Activated CD8-positive, alpha-beta memory T cell treated with anti-CD3 and anti-CD28 coated beads, Interleukin-2, amount 10 ng/mL, durations not matched to agents 7 days and 5 days (primary cell): ENCODE measurements around the gene VRK3. TPM values are rescaled to one million over a fixed set of nuclear protein-coding genes. Genes with fewer than 3 reads are reported as not detected.

Source experiments
- ATAC-seq: fragments of 150-1000 bp; cut with Tn5 transposase; one replicate; pipeline ENCODE4 v1.10.0; 2021; ENCODE audit warnings: moderate library complexity
- CTCF ChIA-PET: fragments of 350-600 bp; sonication (Branson Sonifier 250); formaldehyde crosslinking; loops from one replicate; lab custom pipeline; 2021; ENCODE audit warnings: antibody characterized with exemption; lab: Charles Lee
- DNase-seq: peaks from one replicate; pipeline ENCODE4 v3.0.0-alpha.2; 2020
- H3K27ac Mint-ChIP-seq: one replicate; pipeline ENCODE4 v1.8.0; 2021; ENCODE audit warnings: mild to moderate bottlenecking, mixed read lengths
- H3K27me3 Mint-ChIP-seq: one replicate; pipeline ENCODE4 v1.8.0; 2021; ENCODE audit warnings: mixed read lengths
- H3K36me3 Mint-ChIP-seq: one replicate; pipeline ENCODE4 v1.8.0; 2021; ENCODE audit warnings: mild to moderate bottlenecking, mixed read lengths
- H3K4me1 Mint-ChIP-seq: one replicate; pipeline ENCODE4 v1.8.0; 2021; ENCODE audit warnings: mixed read lengths
- H3K4me3 Mint-ChIP-seq: one replicate; pipeline ENCODE4 v1.8.0; 2021; ENCODE audit warnings: mild to moderate bottlenecking, moderate library complexity, mixed read lengths
- H3K9me3 Mint-ChIP-seq: one replicate; pipeline ENCODE4 v1.8.0; 2022; ENCODE audit warnings: low read depth, mixed read lengths
- total RNA-seq, 2 experiments: library from RNA; stranded (reverse); gene quantifications; one replicate each; pipeline ENCODE4 v1.2.3, GENCODE V29; 2021

The VRK3 gene
- total RNA-seq, 2 experiments from 2014 or later: 70.5 to 71.3 TPM

DNA sequence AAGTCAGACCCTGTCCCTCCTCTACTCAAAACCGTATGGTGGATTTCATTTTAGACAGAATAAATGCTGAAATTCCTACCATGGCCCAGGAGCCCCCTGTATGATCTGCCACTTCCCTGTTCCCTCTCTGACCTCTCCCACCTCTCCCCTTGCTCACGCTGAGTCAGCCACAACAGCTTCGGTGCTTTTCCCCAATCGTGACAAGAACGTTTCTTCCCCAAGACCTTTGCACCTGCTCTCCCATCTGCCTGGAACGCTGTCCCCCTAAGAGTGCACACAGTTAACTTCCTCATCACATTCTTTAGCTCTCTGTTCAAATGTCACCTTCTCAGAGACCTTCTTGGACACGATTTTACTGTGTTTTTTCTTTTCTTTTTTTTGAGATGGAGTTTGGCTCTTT is 2.3 kb downstream of the VRK3 start:
- H3K4me3 Mint-ChIP-seq: no peak overlapping the region
- ATAC-seq (no peak), DNase-seq (no peak)
- H3K36me3 Mint-ChIP-seq: peaks cover 24% of the 10 kb centered on the region
- H3K27ac Mint-ChIP-seq: no peak overlapping the region
- H3K4me1 Mint-ChIP-seq: peaks cover 30% of the 10 kb centered on the region
- H3K9me3 Mint-ChIP-seq: peaks cover 3% of the 10 kb centered on the region
- CTCF ChIA-PET: no interaction called here
- no peaks in the 10 kb centered on the region for H3K27me3 Mint-ChIP-seq

DNA sequence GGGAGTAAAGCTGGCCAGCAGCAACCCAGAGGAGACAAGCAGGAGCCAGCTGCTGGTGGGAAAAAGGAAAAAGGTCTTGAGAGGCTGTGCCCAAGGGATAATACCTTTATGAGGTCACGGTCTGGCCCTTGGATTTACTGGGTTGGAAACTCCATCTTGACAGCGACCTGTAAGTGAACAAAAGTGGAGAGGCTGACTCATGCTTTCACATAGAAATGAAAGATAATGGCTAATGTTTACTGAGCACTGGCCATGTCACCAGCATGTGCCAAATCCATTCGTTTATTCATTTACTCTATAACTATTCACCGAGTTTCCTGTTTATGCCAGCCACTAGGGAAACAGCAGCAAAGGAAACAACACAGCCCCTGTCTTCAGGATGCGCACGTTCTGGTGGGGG is 4.7 kb downstream of the VRK3 start:
- ATAC-seq: no peak
- peaks cover 15% of the 10 kb centered on the region for H3K4me1 Mint-ChIP-seq
- H3K27ac Mint-ChIP-seq: no peak overlapping the region
- no peaks in the 10 kb centered on the region for H3K27me3 Mint-ChIP-seq
- no peak for DNase-seq
- H3K4me3 Mint-ChIP-seq: no peak overlapping the region
- CTCF ChIA-PET: no interaction called here
- H3K9me3 Mint-ChIP-seq: no peaks in the 10 kb centered on the region
- H3K36me3 Mint-ChIP-seq: peaks cover 28% of the 10 kb centered on the region

DNA sequence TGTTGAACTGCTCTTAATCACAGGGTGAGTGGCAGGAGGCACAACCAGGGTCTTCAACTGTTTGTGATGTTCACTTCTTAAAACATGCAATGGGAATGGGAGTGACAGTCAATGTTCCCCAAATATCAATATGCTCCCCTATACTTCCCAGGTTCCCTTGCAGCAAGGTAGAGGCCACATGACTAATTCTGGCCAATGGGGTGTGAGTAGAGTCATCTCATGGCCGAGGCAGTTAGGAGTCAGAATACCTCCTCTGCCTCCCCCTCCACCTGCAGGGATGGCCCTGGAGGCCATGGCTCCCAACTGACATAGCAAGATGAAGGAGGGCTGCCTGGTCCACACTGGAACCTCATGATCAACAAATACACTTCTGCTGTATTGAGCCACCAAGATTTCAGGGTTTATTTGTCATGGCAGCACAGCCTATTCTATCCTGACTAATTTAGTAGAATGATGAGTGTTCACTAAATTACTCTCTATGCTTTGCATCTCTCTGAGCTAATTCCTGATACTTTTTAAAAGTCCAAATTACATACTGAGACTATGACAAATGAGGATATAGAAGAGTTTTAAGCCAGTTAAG is 8.9 kb downstream of the VRK3 start:
- no peak for DNase-seq
- no peak overlapping the region for H3K27ac Mint-ChIP-seq
- H3K4me3 Mint-ChIP-seq: no peak overlapping the region
- H3K9me3 Mint-ChIP-seq: no peaks in the 10 kb centered on the region
- peaks cover 47% of the 10 kb centered on the region for H3K36me3 Mint-ChIP-seq
- ATAC-seq: no peak
- H3K4me1 Mint-ChIP-seq: no peaks in the 10 kb centered on the region
- no peaks in the 10 kb centered on the region for H3K27me3 Mint-ChIP-seq
- CTCF ChIA-PET: no interaction called here

DNA sequence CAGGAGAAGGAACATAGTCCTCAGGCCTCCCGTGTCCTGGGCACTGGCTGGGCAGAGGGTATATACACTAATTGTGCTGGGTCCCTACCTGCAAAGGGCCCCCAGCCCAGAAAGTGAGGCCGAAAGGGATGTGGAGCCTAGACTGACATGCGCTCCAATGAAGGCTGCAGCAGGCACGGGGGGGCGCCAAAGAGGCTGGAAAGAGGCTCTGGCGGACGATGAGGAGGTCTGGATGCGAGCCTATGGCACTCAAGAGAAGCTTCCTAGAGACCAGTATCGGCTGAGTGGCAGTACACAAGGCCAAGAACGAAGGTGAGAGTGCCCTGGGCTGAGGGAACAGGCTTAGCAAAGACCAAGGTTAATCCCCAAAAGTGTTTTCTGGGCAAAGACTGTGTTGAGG is 16.6 kb downstream of the VRK3 start:
- Mint-ChIP-seq H3K9me3 (no peaks in the 10 kb centered on the region), H3K27ac (no peak overlapping the region), H3K4me3 (no peak overlapping the region), H3K36me3 (peaks cover 31% of the 10 kb centered on the region), H3K4me1 (peaks cover 20% of the 10 kb centered on the region), H3K27me3 (no peaks in the 10 kb centered on the region)
- ATAC-seq (no peak), DNase-seq (no peak)
- CTCF ChIA-PET: no interaction called here

DNA sequence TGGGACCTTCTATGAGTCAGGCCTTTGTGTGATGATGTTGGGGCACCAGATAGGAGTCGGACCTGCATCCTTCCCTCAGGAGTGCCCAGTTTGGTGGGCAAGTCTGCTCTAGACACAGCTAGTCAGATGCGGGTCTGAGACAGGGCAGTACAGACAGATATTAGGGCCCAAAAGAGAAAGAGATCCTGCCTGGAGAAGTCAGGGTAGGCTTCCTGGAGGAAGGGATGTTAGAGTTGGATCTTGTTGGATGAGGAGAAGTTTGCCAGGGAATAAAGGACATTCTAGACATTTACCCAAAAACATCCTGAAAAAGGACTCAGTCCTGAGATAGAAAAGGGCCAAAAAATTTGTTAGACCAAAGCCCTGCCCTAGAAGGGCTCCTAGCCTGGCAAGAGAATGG is 17.2 kb downstream of the VRK3 start:
- Mint-ChIP-seq H3K27ac (no peak overlapping the region), H3K9me3 (no peaks in the 10 kb centered on the region), H3K36me3 (peaks cover 31% of the 10 kb centered on the region), H3K27me3 (no peaks in the 10 kb centered on the region), H3K4me3 (no peak overlapping the region), H3K4me1 (peaks cover 25% of the 10 kb centered on the region)
- CTCF ChIA-PET: no interaction called here
- ATAC-seq (no peak), DNase-seq (no peak)

DNA sequence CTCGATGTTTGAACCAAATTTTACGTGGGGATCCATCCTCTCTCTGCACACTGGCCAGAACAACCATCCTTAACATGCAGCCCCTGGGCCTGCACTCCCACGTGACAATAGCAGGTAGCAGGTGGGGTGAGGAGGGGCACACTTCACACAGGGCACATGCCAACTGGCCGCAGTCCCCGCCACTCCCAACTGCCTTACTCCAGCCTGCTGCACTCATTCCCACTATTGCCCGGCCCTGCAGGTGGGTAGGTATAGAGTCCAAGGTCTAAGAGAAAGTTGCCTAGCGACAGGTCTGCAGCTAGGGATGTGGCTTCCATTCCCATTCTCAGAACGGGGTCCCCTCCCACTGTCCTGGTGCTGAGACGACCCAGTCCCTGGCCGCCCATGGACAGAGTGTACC is 18.0 kb downstream of the VRK3 start:
- H3K4me1 Mint-ChIP-seq: peaks cover 31% of the 10 kb centered on the region
- CTCF ChIA-PET: no interaction called here
- peaks cover 32% of the 10 kb centered on the region for H3K36me3 Mint-ChIP-seq
- H3K9me3 Mint-ChIP-seq: no peaks in the 10 kb centered on the region
- no peak for ATAC-seq
- H3K4me3 Mint-ChIP-seq: no peak overlapping the region
- no peak overlapping the region for H3K27ac Mint-ChIP-seq
- DNase-seq: no peak
- no peaks in the 10 kb centered on the region for H3K27me3 Mint-ChIP-seq

DNA sequence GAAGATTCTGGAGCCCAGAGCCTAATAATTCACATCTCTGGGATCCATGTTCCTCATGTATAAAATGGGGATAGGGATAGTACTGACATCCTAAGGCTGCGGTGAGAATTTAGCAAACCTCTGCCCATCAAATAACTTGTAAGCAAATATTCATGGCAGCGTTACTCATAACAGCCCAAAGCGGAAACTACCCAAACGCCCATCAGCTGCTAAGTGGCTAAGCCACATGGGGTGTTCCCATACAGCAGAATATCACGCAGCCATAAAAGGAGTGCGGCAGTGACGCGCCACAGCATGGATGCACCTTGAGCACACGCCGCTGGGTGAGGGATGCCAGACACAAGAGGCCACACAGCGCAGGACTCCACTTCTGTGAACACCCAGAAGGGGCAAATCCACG is 19.7 kb downstream of the VRK3 start:
- Mint-ChIP-seq H3K36me3 (peaks cover 38% of the 10 kb centered on the region), H3K27me3 (no peaks in the 10 kb centered on the region), H3K9me3 (no peaks in the 10 kb centered on the region), H3K4me1 (peaks cover 34% of the 10 kb centered on the region), H3K4me3 (no peak overlapping the region), H3K27ac (no peak overlapping the region)
- CTCF ChIA-PET: interaction anchor here (1.9 kb wide), 1 partner anchor 22 kb away, joined by 4 read pairs; no protein-coding TSS in a partner anchor
- DNase-seq: no peak
- ATAC-seq: no peak

DNA sequence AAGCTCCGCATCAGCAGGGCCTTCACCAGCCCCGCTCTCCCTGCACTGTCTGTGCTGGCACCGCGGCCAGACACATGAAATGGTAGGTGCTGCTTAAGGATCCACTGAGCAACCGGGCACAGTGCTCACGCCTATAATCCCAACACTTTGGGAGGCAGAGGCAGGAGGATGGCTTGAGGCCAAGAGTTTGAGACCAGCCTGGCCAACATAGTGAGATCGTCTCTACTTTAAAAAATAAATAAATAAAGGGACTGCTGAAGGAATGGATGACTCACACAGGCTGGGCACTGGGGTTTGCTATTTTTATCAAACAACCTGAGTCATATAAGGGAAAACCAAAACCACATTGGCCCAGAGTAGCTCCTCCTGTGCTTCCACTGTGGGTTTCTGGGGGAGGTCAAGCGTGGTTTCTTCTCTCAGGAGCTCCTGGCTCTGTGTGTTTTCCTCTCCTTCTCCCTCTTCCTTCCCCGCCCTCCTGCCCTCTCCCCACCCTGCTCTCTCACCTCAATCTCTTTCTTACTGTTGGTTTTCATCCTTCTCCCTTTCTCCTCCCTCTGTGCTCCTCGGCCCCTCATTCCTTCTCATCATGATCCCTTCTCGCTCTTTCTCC is 21.3 kb downstream of the VRK3 start:
- H3K27me3 Mint-ChIP-seq: no peaks in the 10 kb centered on the region
- peaks cover 47% of the 10 kb centered on the region for H3K36me3 Mint-ChIP-seq
- peak overlapping the region; percentile 30 for H3K27ac Mint-ChIP-seq
- ATAC-seq (peak; percentile 88), DNase-seq (peak; percentile 78)
- peaks cover 38% of the 10 kb centered on the region for H3K4me1 Mint-ChIP-seq
- peak overlapping the region; percentile 11 for H3K4me3 Mint-ChIP-seq
- no peaks in the 10 kb centered on the region for H3K9me3 Mint-ChIP-seq
- CTCF ChIA-PET: interaction anchor here (1.2 to 1.9 kb wide), 3 partner anchors 19 to 132 kb away, joined by 3 to 4 read pairs (median 3); no protein-coding TSS in a partner anchor

DNA sequence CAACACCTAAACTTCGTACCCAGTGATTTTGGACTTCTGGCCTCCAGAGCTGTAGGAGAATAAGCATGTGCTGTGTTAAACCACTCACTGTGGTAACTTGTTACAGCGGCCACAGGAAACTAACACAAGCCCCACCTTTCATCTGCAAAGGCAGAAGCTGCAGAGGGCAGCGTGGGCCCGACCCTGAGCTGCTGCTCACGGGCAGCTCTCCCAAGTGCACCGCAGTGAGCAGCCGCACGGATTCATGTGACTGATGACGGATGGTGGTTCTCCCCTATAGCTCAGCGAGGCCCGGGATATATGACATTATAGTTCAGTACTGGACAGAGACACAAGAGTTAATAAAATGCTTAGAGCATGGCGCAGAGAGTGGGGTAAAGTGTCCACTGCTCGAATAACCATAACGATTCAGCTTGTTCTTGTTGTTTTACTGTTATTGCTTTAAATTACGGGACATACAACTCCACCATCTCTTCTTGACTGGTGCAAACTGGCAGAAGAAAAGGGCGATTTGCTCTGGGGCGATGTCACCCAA is 21.9 kb downstream of the VRK3 start:
- no peaks in the 10 kb centered on the region for H3K27me3 Mint-ChIP-seq
- H3K9me3 Mint-ChIP-seq: no peaks in the 10 kb centered on the region
- CTCF ChIA-PET: interaction anchor here (1.2 to 1.9 kb wide), 3 partner anchors 18 to 133 kb away, joined by 3 to 4 read pairs (median 3); no protein-coding TSS in a partner anchor
- ATAC-seq: no peak
- H3K4me1 Mint-ChIP-seq: peaks cover 38% of the 10 kb centered on the region
- peaks cover 47% of the 10 kb centered on the region for H3K36me3 Mint-ChIP-seq
- DNase-seq: no peak
- no peak overlapping the region for H3K27ac Mint-ChIP-seq
- H3K4me3 Mint-ChIP-seq: no peak overlapping the region

DNA sequence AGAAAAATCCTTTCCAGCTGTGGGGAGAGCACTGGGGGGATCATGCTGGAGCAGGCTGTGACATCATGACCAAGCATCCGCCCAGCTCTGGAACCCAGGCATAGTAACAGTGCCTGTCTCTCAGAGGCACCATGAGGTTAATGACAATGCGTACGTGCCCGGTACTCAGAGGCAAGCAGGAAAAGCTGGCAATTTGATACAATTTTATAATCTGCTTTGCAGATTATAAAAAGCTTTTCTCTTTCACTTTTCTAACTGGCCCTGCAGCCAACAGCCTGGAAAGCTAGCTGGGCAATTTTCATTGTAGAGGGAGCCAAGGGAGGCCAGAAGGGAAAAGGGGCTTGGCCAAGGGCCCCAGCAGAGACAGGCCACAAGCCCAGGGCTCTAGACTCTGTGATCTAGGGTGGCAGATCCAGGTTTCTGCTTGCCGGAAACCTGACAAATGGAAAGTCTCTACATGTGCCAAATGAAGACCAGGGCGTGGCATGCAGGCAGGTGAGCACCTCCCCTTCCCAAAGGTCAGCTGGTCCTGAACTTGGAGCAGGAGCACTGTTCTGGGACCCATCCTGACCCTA is 22.7 kb downstream of the VRK3 start:
- Mint-ChIP-seq H3K36me3 (peaks cover 46% of the 10 kb centered on the region), H3K27me3 (no peaks in the 10 kb centered on the region), H3K27ac (no peak overlapping the region), H3K9me3 (no peaks in the 10 kb centered on the region), H3K4me3 (no peak overlapping the region), H3K4me1 (peaks cover 38% of the 10 kb centered on the region)
- no peak for DNase-seq
- CTCF ChIA-PET: interaction anchor here (1.1 to 1.4 kb wide), 2 partner anchors 17 to 64 kb away, joined by 3 to 4 read pairs; no protein-coding TSS in a partner anchor
- ATAC-seq: no peak

DNA sequence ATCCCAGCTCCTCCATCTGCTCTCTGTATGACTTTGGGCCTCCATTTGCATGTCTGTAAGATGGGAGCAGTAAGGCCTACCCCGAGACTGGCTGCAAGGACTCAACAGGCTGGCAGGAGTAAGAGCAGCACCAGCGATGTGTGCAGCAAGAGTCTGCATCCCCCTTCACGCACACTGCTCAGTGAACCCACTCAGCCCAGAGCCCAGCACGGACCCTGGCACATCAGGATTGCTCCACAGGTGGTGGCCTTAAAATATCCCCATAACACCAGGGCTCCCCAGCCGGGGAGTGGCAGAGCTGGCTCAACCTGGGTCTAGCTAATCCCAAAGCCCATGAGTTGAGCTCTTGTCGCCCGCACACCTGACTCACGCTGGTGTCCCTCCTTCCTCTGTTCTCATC is 23.4 kb downstream of the VRK3 start:
- ATAC-seq (no peak), DNase-seq (no peak)
- Mint-ChIP-seq H3K4me1 (peaks cover 38% of the 10 kb centered on the region), H3K27me3 (no peaks in the 10 kb centered on the region), H3K36me3 (peaks cover 44% of the 10 kb centered on the region), H3K4me3 (no peak overlapping the region), H3K9me3 (no peaks in the 10 kb centered on the region), H3K27ac (no peak overlapping the region)
- CTCF ChIA-PET: interaction anchor here (1.1 to 1.4 kb wide), 2 partner anchors 16 to 64 kb away, joined by 3 to 4 read pairs; no protein-coding TSS in a partner anchor

DNA sequence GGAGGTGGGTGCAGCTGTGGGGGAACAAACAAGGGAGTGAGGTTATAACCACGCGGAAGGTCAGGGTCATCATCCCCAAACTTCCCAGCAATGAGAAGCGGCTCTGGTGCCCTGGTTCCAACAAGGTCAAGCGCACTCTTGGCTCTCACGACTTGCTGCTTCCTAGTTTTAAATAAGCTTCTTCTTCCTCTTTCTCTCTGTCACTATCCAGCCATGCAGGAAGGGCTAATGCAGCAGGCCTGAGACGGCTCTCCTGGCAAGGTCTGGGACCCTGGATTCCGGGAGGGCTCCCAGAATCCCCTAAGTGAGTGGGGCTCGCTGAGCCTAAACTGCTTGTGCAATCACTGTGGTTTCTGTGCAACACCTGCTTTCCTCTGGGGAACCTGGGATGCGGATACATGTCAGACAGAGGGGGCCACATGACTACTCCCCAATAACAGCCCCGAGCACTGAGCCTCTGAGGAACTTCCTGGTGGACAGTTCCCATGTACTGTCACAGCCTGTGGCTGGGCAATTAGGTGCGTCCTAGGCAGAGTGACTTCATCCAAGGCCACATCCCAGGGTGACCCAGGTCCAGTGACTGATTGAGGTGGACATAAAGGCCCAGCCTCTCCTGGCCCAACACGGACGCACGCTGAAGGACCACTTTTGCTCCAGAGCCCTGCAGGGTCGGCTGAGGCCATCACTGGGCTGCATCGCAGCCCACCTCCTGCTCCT is 24.2 kb downstream of the VRK3 start:
- Mint-ChIP-seq H3K36me3 (peaks cover 45% of the 10 kb centered on the region), H3K4me1 (peaks cover 38% of the 10 kb centered on the region), H3K4me3 (no peak overlapping the region), H3K27me3 (no peaks in the 10 kb centered on the region), H3K9me3 (no peaks in the 10 kb centered on the region), H3K27ac (no peak overlapping the region)
- DNase-seq: no peak
- CTCF ChIA-PET: interaction anchor here (1.1 kb wide), 1 partner anchor 63 kb away, joined by 4 read pairs; no protein-coding TSS in a partner anchor
- ATAC-seq: no peak
